ENCODE measurements around the gene PRR35.

The PRR35 gene

GRCh38 chr16:560204-560700, at the start of gene PRR35:
Gene PRR35 (plus strand): TSS chr16:560394. CDS start chr16:563295, 2,901 bp downstream.
- TF ChIP-seq CTCF (IDR thresholded peaks at IDR 0.05; ENCODE audit: extremely low read depth, missing control alignments): no peak

DNA sequence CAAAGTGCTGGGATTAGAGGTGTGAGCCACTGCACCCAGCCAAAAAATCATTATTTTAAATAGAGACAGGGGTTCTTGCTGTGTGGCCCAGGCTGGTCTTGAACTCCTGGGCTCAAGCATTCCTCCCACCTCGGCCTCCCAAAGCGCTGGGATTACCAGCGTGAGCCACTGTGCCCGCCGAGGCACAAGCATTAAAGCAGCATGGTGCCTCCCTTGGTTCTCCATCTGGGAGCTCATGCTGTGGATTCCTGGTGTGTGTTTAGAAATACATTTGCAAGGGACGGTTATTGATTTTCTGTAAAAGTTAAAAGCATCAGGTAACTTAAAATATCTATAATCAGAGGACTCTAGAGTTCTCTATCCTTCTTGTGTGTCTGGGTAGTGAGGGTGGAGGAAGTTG, 47.4 kb upstream of the PRR35 start:
- no peak for DNase-seq (ENCODE audit: low spot score)
- no peak for TF ChIP-seq CTCF (IDR thresholded peaks at IDR 0.05; ENCODE audit: extremely low read depth, missing control alignments)

More at GRCh38 chr16:560204-560700, at the start of gene PRR35:
- no peak for DNase-seq (ENCODE audit: low spot score)

DNA sequence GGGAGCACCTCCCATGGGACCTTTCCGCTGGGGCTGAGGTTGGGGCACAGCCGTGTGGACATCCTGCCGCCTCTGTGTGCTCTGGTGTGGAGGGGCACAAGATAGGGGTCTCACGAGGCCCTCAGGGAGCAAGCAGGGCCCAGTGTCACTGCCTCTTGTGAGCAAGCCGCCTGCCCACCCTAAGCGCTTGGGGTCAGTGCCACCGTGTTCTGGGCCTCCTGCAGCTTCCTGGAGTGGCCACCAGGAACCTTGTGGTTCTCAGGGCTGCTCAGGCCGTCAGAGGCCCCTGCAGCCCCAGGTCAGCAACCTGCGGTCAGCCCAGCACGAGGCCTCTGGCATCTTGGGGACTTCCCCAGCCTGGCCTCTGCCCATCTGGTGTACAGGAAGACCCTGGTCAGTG, 46.2 kb upstream of the PRR35 start:
- no peak for TF ChIP-seq CTCF (IDR thresholded peaks at IDR 0.05; ENCODE audit: extremely low read depth, missing control alignments)
- no peak for DNase-seq (ENCODE audit: low spot score)

GRCh38 chr16:515175-515938, 44.8 kb upstream of the PRR35 start:
- DNase-seq (ENCODE audit: low spot score): no peak
- TF ChIP-seq CTCF (IDR thresholded peaks at IDR 0.05; ENCODE audit: extremely low read depth, missing control alignments): no peak

GRCh38 chr16:515939-516226, 44.3 kb upstream of the PRR35 start:
- DNase-seq (ENCODE audit: low spot score): no peak
- no peak for TF ChIP-seq CTCF (IDR thresholded peaks at IDR 0.05; ENCODE audit: extremely low read depth, missing control alignments)

- TF ChIP-seq CTCF (IDR thresholded peaks at IDR 0.05; ENCODE audit: extremely low read depth, missing control alignments): no peak
Observed at GRCh38 chr16:516301-516700, 43.9 kb upstream of the PRR35 start.

GRCh38 chr16:518858-519257, 41.3 kb upstream of the PRR35 start:
- DNase-seq (ENCODE audit: low spot score): no peak
- no peak for TF ChIP-seq CTCF (IDR thresholded peaks at IDR 0.05; ENCODE audit: extremely low read depth, missing control alignments)

More at GRCh38 chr16:516301-516700, 43.9 kb upstream of the PRR35 start:
- no peak for DNase-seq (ENCODE audit: low spot score)

Data from GM20000 (cell line).